ENCODE data around the gene DARS1. TPM values are rescaled to one million over a fixed set of nuclear protein-coding genes. Genes with fewer than 3 reads are reported as not detected.

Gene DARS1
- 50.5 to 58.2 TPM (median 56.0 TPM) in 5 replicates for total RNA-seq (2022; extraction: Qiagen RNA extraction; ENCODE audit: low read depth)

GRCh38 chr2:135985018-135985825, at the start of gene DARS1:
TSS of gene DARS1 (minus strand) at chr2:135985626. CDS start at chr2:135985468, 158 bp downstream.

GRCh38 chr2:135876066-135876711, 109.2 kb downstream of the DARS1 start, which contains the start of gene MCM6:
TSS of gene MCM6 (minus strand) at chr2:135876443. CDS start at chr2:135876365, 78 bp downstream.

Other genes with a start within 250 kb of the DARS1 start
- 27.6 to 43.8 TPM (median 41.2 TPM) in 5 replicates for gene UBXN4, start 243.8 kb downstream of the DARS1 start, total RNA-seq (2022; extraction: Qiagen RNA extraction; ENCODE audit: low read depth)
- 0.02 to 0.07 TPM (median 0.03 TPM) in 5 replicates for gene LCT, start 148.4 kb downstream of the DARS1 start, total RNA-seq (2022; extraction: Qiagen RNA extraction; ENCODE audit: low read depth)
- 46.6 to 50.6 TPM (median 48.7 TPM) in 5 replicates for gene MCM6, start 109.2 kb downstream of the DARS1 start, total RNA-seq (2022; extraction: Qiagen RNA extraction; ENCODE audit: low read depth)
- 0.60 to 1.1 TPM (median 0.80 TPM) in 5 replicates for gene CXCR4, start 132.5 kb upstream of the DARS1 start, total RNA-seq (2022; extraction: Qiagen RNA extraction; ENCODE audit: low read depth)

Measured in A549 treated with GW870086 at 1 μM for 4 hours (cell line).